H1 (cell line): ENCODE measurements around the gene CDC42BPB. TPM values are rescaled to one million over a fixed set of nuclear protein-coding genes. Genes with fewer than 3 reads are reported as not detected.

ENCODE experiments used
- CTCF ChIA-PET: fragments of 300-600 bp; sonication (Branson Sonifier 250); formaldehyde crosslinking; loops from one replicate; lab custom pipeline; 2021; ENCODE audit not compliant: partially characterized antibody; lab: Charles Lee
- POLR2A ChIA-PET: fragments of 300-600 bp; sonication (Branson Sonifier 250); formaldehyde crosslinking; loops from one replicate; lab custom pipeline; 2021; ENCODE audit warnings: inconsistent platforms; ENCODE audit not compliant: partially characterized antibody; lab: Charles Lee
- DNase-seq, 2 experiments: peaks; one replicate each; pipeline versions ENCODE4 v3.0.0 to v3.0.0-alpha.2; 2010 to 2022; ENCODE audit warnings: low spot score in 2 of 2, low read depth in 1 of 2, mixed read lengths in 1 of 2
- FAIRE-seq: peaks from 2 replicates; lab custom pipeline; 2011; peaks lifted over from hg19 to GRCh38; lab: Jason Lieb, UNC
- H2AFZ ChIP-seq: 2 replicates; pipeline ENCODE4 v1.8.1; 2012; ENCODE audit warnings: low read length, inconsistent platforms
- H2AK5ac ChIP-seq: 2 replicates; pipeline ENCODE4 v1.6.1; 2013; ENCODE audit warnings: low read depth, low read length
- H2BK120ac ChIP-seq: replicated peaks from 2 replicates; pipeline ENCODE3; 2013; ENCODE audit warnings: low read depth, low read length, inconsistent platforms
- H2BK12ac ChIP-seq: 2 replicates; pipeline ENCODE4 v1.6.1; 2013; ENCODE audit warnings: low read depth, low read length
- H2BK15ac ChIP-seq: 2 replicates; pipeline ENCODE4 v1.6.1; 2013; ENCODE audit warnings: low read length
- H2BK20ac ChIP-seq: 2 replicates; pipeline ENCODE4 v1.6.1; 2013; ENCODE audit warnings: low read length
- H2BK5ac ChIP-seq: 2 replicates; pipeline ENCODE4 v1.6.1; 2013; ENCODE audit warnings: low read depth, low read length
- H3K14ac ChIP-seq: 2 replicates; pipeline ENCODE4 v1.6.1; 2013; ENCODE audit warnings: inconsistent platforms; ENCODE audit not compliant: insufficient read length
- H3K18ac ChIP-seq: 2 replicates; pipeline ENCODE4 v1.6.1; 2013; ENCODE audit warnings: low read length; ENCODE audit errors: extremely low read depth
- H3K23ac ChIP-seq: 2 replicates; pipeline ENCODE4 v1.6.1; 2013; ENCODE audit warnings: inconsistent platforms; ENCODE audit not compliant: insufficient read length
- H3K23me2 ChIP-seq: 2 replicates; pipeline ENCODE4 v1.6.1; 2013; ENCODE audit warnings: low read depth, low read length
- H3K27ac ChIP-seq: 2 replicates; pipeline ENCODE4 v1.6.1; 2011; ENCODE audit warnings: low read depth, low read length, inconsistent platforms
- H3K27me3 ChIP-seq, 4 experiments: replicated peaks in 1 of 4; 1 replicate in 1 of 4; 2 replicates in 3 of 4; pipeline versions ENCODE4 v1.6.1 to v1.8.1; 2011 to 2013; ENCODE audit warnings: low read length in 3 of 4, mild to moderate bottlenecking in 3 of 4, inconsistent platforms in 2 of 4, mixed read lengths in 2 of 4, moderate library complexity in 1 of 4; ENCODE audit not compliant: control insufficient read depth in 3 of 4, insufficient read depth in 3 of 4; ENCODE audit errors: extremely low read depth in 1 of 4
- H3K36me3 ChIP-seq, 4 experiments: 2 replicates each; pipeline versions ENCODE4 v1.6.1 to v1.8.1; 2011 to 2013; ENCODE audit warnings: mild to moderate bottlenecking in 4 of 4, low read length in 3 of 4, moderate library complexity in 2 of 4, control low read depth in 1 of 4, inconsistent platforms in 1 of 4; ENCODE audit not compliant: insufficient read depth in 4 of 4, control insufficient read depth in 2 of 4
- H3K4ac ChIP-seq: replicated peaks from 2 replicates; pipeline ENCODE3; 2013; ENCODE audit warnings: low read length, low read depth, mixed read lengths, inconsistent platforms; ENCODE audit not compliant: insufficient read length
- H3K4me1 ChIP-seq, 4 experiments: replicated peaks in 1 of 4; 1 replicate in 1 of 4; 2 replicates in 3 of 4; pipeline versions ENCODE4 v1.6.1 to v1.8.1; 2011 to 2013; ENCODE audit warnings: low read length in 3 of 4, inconsistent platforms in 2 of 4, mixed read lengths in 1 of 4; ENCODE audit not compliant: insufficient read depth in 4 of 4, control insufficient read depth in 3 of 4
- H3K4me2 ChIP-seq, 2 experiments: 2 replicates each; pipeline versions ENCODE4 v1.6.1 to v1.8.1; 2011 to 2013; ENCODE audit warnings: low read depth in 2 of 2, low read length in 2 of 2, control low read depth in 1 of 2, inconsistent platforms in 1 of 2, mild to moderate bottlenecking in 1 of 2; ENCODE audit not compliant: insufficient read depth in 1 of 2
- H3K4me3 ChIP-seq, 4 experiments: fragments of 200-600, 300-600 bp in 1 of 4; sonication (generic), shearing (Covaris generic), sonication (Bioruptor Twin) in 1 of 4; 2 replicates each; pipeline versions ENCODE4 v1.5.1 to v1.8.1; 2011 to 2016; ENCODE audit warnings: low read length in 4 of 4, low read depth in 3 of 4, control low read depth in 2 of 4, inconsistent platforms in 2 of 4, mild to moderate bottlenecking in 2 of 4, mixed read lengths in 1 of 4, moderate library complexity in 1 of 4; ENCODE audit not compliant: insufficient read depth in 2 of 4; ENCODE audit errors: extremely low read depth in 1 of 4
- H3K56ac ChIP-seq: replicated peaks from 2 replicates; pipeline ENCODE3; 2013; ENCODE audit warnings: low read depth, mild to moderate bottlenecking, mixed read lengths, low read length, inconsistent platforms; ENCODE audit not compliant: insufficient read length
- H3K79me1 ChIP-seq: 2 replicates; pipeline ENCODE4 v1.6.1; 2013; ENCODE audit warnings: low read depth, low read length, control low read depth
- H3K79me2 ChIP-seq, 2 experiments: 2 replicates each; pipeline versions ENCODE4 v1.6.1 to v1.8.1; 2012 to 2013; ENCODE audit warnings: low read length in 2 of 2, mild to moderate bottlenecking in 2 of 2, inconsistent platforms in 1 of 2; ENCODE audit not compliant: insufficient read depth in 2 of 2, control insufficient read depth in 1 of 2
- H3K9ac ChIP-seq, 4 experiments: replicated peaks in 1 of 4; 1 replicate in 1 of 4; 2 replicates in 3 of 4; pipeline versions ENCODE4 v1.6.1 to v1.8.1; 2011 to 2013; ENCODE audit warnings: low read depth in 3 of 4, low read length in 3 of 4, control low read depth in 2 of 4, mild to moderate bottlenecking in 2 of 4, moderate library complexity in 2 of 4, inconsistent platforms in 1 of 4; ENCODE audit errors: extremely low read depth in 1 of 4
- H3K9me3 ChIP-seq, 2 experiments: 2 replicates each; pipeline versions ENCODE4 v1.6.1 to v1.8.1; 2012 to 2013; ENCODE audit warnings: mild to moderate bottlenecking in 2 of 2, moderate library complexity in 2 of 2, control low read depth in 1 of 2, inconsistent platforms in 1 of 2, low read depth in 1 of 2, low read length in 1 of 2, mixed read lengths in 1 of 2; ENCODE audit not compliant: insufficient read depth in 2 of 2
- H4K20me1 ChIP-seq, 2 experiments: replicated peaks in 1 of 2; 2 replicates each; pipeline versions ENCODE3 to v1.8.1; 2011 to 2013; ENCODE audit warnings: inconsistent platforms in 2 of 2, low read length in 2 of 2, mild to moderate bottlenecking in 1 of 2; ENCODE audit not compliant: insufficient read depth in 2 of 2, control insufficient read depth in 1 of 2
- H4K5ac ChIP-seq: 2 replicates; pipeline ENCODE4 v1.6.1; 2013; ENCODE audit warnings: low read length, low read depth, mixed read lengths, inconsistent platforms; ENCODE audit not compliant: insufficient read length
- H4K8ac ChIP-seq: 2 replicates; pipeline ENCODE4 v1.8.0; 2013; ENCODE audit warnings: mild to moderate bottlenecking, moderate library complexity, low read length, inconsistent platforms; ENCODE audit not compliant: insufficient read depth; ENCODE audit errors: extremely low read depth
- H4K91ac ChIP-seq: replicated peaks from 2 replicates; pipeline ENCODE3; 2013; ENCODE audit warnings: low read length, mixed read lengths, inconsistent platforms; ENCODE audit not compliant: insufficient read length
- CEBPB ChIP-seq: IDR thresholded peaks from 2 replicates; pipeline ENCODE4 v1.6.1; 2012; ENCODE audit warnings: low read depth, low read length
- GTF2F1 ChIP-seq: IDR thresholded peaks from 2 replicates; pipeline ENCODE4 v1.6.1; 2012; ENCODE audit warnings: low read depth, low read length, improper control_type of control experiment, borderline replicate concordance
- POLR2AphosphoS5 ChIP-seq: IDR thresholded peaks from 2 replicates; pipeline ENCODE4 v1.6.1; 2011; ENCODE audit warnings: low read depth, low read length
- RAD21 ChIP-seq, 2 experiments: IDR thresholded peaks in 1 of 2; conservative IDR thresholded peaks in 1 of 2; 2 replicates each; pipeline ENCODE4 v1.6.1; 2011; ENCODE audit warnings: low read depth in 2 of 2, low read length in 2 of 2, improper control_type of control experiment in 1 of 2, inconsistent platforms in 1 of 2, mild to moderate bottlenecking in 1 of 2, moderate library complexity in 1 of 2
- RBBP5 ChIP-seq: IDR thresholded peaks from 2 replicates; pipeline ENCODE4 v1.7.1; 2012; ENCODE audit warnings: low read depth, mild to moderate bottlenecking, inconsistent platforms, low read length, moderate library complexity, borderline replicate concordance
- RFX5 ChIP-seq: IDR thresholded peaks from 2 replicates; pipeline ENCODE4 v1.6.1; 2011; ENCODE audit warnings: low read depth, low read length, improper control_type of control experiment, borderline replicate concordance
- RXRA ChIP-seq: IDR thresholded peaks from 2 replicates; pipeline ENCODE4 v1.6.1; 2011; ENCODE audit warnings: low read depth, mild to moderate bottlenecking, low read length, moderate library complexity; ENCODE audit not compliant: insufficient read depth
- SIRT6 ChIP-seq: IDR thresholded peaks from one replicate; pipeline ENCODE4 v1.7.1; 2012; ENCODE audit warnings: low read length, inconsistent platforms
- SP1 ChIP-seq: IDR thresholded peaks from 2 replicates; pipeline ENCODE4 v1.6.1; 2011; ENCODE audit warnings: low read depth, low read length
- SP2 ChIP-seq: IDR thresholded peaks from 2 replicates; pipeline ENCODE4 v1.6.1; 2012; ENCODE audit warnings: mild to moderate bottlenecking, low read length, inconsistent platforms
- SP4 ChIP-seq: IDR thresholded peaks from 2 replicates; pipeline ENCODE4 v1.6.1; 2012; ENCODE audit warnings: low read length, inconsistent platforms
- ZNF274 ChIP-seq: IDR thresholded peaks from 2 replicates; pipeline ENCODE4 v1.7.0; 2012; ENCODE audit warnings: low read length, borderline replicate concordance; ENCODE audit errors: extremely low read depth
- WGBS, 2 experiments: shearing (Covaris generic) in 1 of 2; methylation state at CpG; one replicate each; pipeline versions ENCODE4 v1.1.6 to v1.1.7; 2013 to 2015; ENCODE audit warnings: low lambda C conversion rate in 2 of 2, mixed read lengths in 2 of 2, inconsistent platforms in 1 of 2, low coverage in 1 of 2, missing lambda C conversion rate in 1 of 2; ENCODE audit not compliant: insufficient replicate concordance in 2 of 2, insufficient coverage in 1 of 2, insufficient read length in 1 of 2; ENCODE audit errors: extremely low coverage in 1 of 2, missing lambda C conversion rate in 1 of 2; 5-methylcytosine and 5-hydroxymethylcytosine counted together
- polyA plus RNA-seq, 7 experiments: library from polyadenylated mRNA; depleted of rRNA in 3 of 7; stranded (reverse) in 5 of 7; unstranded in 2 of 7; fragments of >200 nt in 5 of 7; fragments of 200-250 nt in 2 of 7; gene quantifications; 1 replicate in 5 of 7; 2 replicates in 1 of 7; 4 replicates in 1 of 7; pipeline versions ENCODE4 v1.2.1 to v1.2.3, GENCODE V29; 2011 to 2013; ENCODE audit warnings: missing spikeins in 2 of 7, mixed read lengths in 2 of 7
- total RNA-seq: library from RNA; stranded (reverse); fragmentation: NEBNext Ultra II Directional; extraction: Animal tissue kit (Norgen Biotek cat#: 25700); gene quantifications from 2 replicates; pipeline ENCODE4 v1.2.1, GENCODE V29; 2021

CDC42BPB gene
- total and polyA plus RNA-seq, 2 of the 8 experiments (the other 6 are each of a cell fraction or from before 2014, with no cell fraction given): 51.2 to 88.2 TPM

- Histone ChIP-seq H3K23me2 (peaks cover 6% of the 10 kb centered on the region; the same call in 1 of the 2 replicates), H3K4me3 (no peak overlapping the region), H3K4me2 (0 out of 4 replicates have a peak overlapping the region, but pooled peaks of 1 of the 2 experiments have one; percentile 45), H3K4ac (no peak overlapping the region), H3K23ac (no peak overlapping the region), H3K14ac (no peak overlapping the region), H2BK12ac (peak overlapping the region; percentile 88; the same call in 1 of the 2 replicates), H4K20me1 (no peaks in the 10 kb centered on the region), H4K91ac (no peak overlapping the region), H2BK20ac (no peak overlapping the region), H2AK5ac (no peak overlapping the region), H3K18ac (no peak overlapping the region), H3K9me3 (no peaks in the 10 kb centered on the region), H2AFZ (no peak overlapping the region), H3K27ac (no peak overlapping the region), H3K56ac (no peak overlapping the region), H3K79me2 (no peaks in the 10 kb centered on the region), H3K27me3 (peaks cover 0 to 9% (median 2%) of the 10 kb centered on the region in 4 experiments; a peak in 1 of 7 replicates), H2BK120ac (no peak overlapping the region), H2BK15ac (no peak overlapping the region), H4K5ac (no peak overlapping the region), H3K36me3 (no peaks in the 10 kb centered on the region), H3K9ac (no peak overlapping the region), H2BK5ac (no peak overlapping the region), H3K79me1 (no peaks in the 10 kb centered on the region), H3K4me1 (peaks cover 0 to 6% (median 0%) of the 10 kb centered on the region in 4 experiments; a peak in 2 of 7 replicates), H4K8ac (no peak overlapping the region; the same call in 1 of the 2 replicates)
- WGBS, 2 experiments: 77% methylated on average over 20 of the region's 21 CpGs; no CpG with 5 or more reads in 1 of the 2 experiments
- FAIRE-seq: no peak
- ChIA-PET POLR2A (interaction anchor here (1.0 to 1.2 kb wide), 2 partner anchors 17 to 262 kb away, joined by 3 to 4 read pairs; partner anchors contain the start of gene CDC42BPB), CTCF (interaction anchor here (0.7 to 7.0 kb wide), 24 partner anchors 9 to 429 kb away, joined by 3 to 74 read pairs (median 4); partner anchors contain the start of gene CDC42BPB)
- DNase-seq: no peak
- TF ChIP-seq SP2 (no peak), SIRT6 (no peak), RXRA (no peak), CEBPB (no peak), RFX5 (no peak), RBBP5 (no peak), POLR2AphosphoS5 (no peak), SP1 (no peak), SP4 (no peak), RAD21 (IDR thresholded peaks at IDR 0.05 in 1 of 2, conservative IDR thresholded peaks at IDR 0.05 in 1 of 2; ENCODE audit: low read depth in 2 of 2, low read length in 2 of 2) (no peak), GTF2F1 (no peak), ZNF274 (no peak)
Measured at GRCh38 chr14:103073876-103074728, 16.8 kb upstream of the CDC42BPB start.
